ENCODE measurements around the gene SPACA7. TPM values are rescaled to one million over a fixed set of nuclear protein-coding genes. Genes with fewer than 3 reads are reported as not detected.

SPACA7 gene
- total RNA-seq, 1 donor from 2014 or later, result not detected

DNA sequence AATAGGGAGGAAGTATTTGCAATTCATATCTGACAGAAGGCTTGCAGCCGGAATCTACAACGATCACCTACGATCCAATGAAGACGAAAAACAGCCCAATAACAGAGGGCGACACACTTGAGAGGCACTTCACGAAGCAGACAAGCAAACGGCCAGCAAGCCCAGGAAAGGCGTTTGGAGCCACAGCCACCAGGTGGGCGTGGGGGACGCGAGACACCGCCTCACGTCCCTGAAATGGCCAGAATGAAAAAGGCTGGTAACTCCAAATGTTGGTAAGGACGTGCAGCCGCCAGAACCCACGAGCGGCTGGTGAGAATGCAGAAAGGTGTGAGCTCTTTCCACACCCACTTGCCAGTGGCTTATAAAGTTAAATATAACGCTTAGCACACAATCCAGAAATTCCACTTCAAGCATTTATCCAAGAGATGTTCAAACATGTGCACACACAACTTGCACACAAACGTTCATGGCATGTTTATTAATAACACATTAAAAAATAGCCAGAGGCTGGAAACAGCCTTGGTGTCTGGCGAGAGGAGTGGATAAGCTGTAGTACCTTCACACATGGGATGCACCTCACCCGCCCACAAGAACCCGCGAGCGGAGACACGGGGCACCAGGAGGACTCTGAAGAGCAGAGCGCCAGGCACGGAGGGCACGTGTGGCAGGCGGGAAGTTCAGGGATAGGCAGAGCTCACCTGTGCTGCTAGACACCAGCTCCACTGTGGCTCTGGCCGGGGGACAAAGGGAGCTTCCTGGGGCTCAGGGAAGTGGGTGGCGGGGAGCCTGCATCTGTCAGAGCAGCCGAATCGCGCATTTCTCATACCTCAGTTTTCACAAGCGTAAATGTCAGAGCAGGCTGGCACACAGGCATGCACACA lies 89.3 kb downstream of the SPACA7 start:
- DNase-seq (ENCODE audit: low spot score), result no peak

DNA sequence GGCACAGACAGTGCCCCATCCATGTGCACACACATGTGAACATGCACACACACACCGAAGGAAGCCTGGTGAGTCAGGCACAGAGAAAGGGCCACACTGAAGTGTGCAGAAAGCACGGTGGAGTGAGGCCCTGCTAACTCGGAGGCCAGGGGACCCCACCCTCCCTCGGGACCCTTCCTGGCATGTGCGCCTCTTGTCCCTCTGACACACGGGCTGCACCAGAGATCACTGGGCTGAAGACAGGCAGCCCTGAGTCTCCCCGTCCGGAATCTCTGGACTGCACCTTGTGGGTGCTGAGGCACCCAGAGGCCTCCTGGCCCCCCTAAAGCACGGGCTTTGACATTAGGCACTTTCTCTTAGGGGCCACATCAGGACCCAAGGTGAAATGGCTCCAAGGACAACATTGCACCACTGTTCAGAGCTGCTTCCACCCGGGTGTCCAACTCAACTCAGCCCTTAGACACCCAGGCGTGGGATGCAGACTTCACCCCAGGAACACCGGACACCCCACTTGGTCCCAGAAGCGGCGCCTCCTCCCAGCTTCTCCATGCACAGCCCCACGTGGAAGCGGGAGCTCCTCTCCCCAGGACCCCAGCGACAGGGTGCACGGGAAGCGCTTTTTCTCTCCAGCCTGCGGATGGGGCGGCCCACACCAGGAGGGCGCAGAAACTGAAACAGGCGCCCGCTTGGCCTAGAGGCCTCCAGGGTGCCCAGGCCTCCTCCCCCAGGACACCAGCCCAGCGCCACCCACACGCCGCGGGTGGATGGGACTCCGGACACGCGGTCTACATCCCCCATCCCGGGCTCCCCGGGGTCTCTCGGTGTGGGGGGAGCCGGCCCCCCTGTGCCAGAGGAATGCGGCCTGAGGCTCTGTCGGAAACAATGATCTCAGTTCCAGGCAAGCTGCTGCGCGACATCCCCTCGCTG lies 90.2 kb downstream of the SPACA7 start:
- no peak for DNase-seq (ENCODE audit: low spot score)

DNA sequence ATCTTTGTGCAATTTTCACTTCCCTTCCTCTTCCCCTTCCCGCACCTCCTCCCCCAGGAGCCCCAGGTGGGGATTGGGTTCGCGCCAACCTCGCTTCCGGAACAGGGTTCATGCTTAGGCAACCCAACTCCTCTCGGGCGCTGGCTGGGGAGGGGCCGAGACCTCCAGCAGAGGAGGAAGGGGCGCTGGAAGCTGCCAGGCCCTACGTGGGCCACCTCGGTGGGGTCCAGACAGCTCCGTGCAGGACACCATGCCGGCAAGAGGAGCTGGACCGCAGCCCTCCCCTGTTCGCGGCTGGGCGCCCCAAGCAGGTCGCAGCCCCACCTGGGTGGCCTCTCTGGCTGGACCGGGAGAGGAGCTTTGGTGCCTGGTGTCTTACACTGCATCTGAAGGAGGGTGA lies 91.1 kb downstream of the SPACA7 start:
- DNase-seq (ENCODE audit: low spot score), result no peak

DNA sequence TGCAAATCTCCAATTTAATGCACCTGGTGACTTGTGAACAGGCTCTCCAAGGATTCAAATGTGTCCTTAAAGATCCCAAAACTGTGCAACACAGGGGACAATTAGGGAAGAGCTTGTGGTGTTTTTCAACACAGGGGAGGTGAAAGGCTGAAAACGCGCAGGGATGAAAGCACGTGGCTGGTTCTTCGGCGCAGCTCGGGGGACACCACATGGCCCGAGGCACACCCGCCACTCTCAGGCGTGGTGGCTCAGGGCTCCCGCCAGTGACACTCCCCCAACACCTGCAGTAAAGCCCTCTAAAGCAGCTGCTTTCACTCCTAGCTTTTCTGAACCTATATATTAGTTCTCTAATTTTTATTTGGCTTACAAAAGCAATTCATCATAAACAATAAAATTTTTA lies 91.9 kb downstream of the SPACA7 start:
- no peak for DNase-seq (ENCODE audit: low spot score)

DNA sequence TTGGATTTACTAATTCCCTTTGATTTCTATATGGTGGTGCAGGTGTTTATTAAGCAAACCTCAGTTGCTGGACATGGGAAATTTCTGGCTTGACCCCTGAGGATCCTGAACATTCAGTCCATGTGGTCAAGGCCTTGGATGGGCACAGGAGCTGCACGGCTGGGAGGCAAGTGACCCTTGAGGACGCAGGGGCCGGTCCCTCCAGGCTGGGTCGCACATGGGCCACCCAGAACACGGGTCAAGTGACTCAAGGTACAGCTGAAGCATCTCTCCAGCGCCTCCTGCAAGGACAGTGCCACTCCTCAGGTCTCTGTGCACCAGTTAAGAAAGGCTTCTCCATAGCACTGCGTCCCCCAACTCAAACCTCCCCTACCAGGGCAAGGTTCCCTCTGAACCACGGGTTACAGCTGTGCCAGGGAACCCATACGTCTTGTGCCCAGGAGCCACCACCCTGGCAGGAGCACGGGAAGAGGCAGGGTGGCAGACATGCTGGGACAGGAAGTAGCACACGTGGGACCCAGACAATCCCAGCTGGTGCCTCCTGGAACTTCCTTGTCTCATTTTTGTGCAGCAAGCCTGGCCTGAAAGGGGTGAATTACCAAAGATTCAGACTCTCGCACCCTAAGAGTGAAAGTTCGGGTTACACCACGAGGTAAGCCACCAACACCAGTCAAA lies 93.1 kb downstream of the SPACA7 start:
- no peak for DNase-seq (ENCODE audit: low spot score)

DNA sequence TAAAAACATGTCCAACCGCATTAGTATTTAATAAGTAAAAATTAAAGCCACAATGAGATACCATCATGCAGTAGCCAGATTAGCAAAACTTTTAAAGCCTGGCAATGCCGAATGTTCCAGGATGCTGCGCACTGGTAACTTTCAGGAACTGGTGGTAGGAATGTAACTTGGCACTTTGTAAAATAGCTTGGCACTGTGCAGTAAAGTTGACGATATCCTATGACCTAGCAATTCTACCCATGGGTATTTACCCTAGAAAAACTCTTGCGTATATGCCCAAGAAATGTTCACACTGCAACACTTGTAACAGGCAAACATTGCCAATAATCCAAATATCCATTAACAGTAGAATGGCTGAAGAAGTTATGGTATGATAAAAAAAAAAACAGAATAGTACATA lies 97.7 kb downstream of the SPACA7 start:
- DNase-seq (ENCODE audit: low spot score), result no peak

DNA sequence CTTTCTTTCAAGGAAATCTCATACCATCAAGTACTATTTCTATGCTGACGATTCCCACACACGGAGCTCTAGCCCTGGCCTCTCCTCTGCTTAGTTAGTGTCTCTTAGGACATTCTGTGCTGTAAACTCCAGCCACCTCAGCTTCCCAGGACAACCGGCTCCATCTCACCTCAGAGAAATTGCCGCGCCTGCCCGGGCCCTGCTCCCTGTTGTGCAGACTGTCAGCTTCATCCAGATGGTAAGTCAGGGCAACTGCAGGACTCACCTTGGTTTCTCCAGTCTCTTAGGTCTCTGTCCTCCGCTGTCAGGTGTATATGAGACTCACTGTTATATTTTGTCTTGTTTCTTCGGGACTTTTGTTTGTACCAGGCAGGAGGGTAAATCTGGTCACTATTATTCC lies 98.7 kb downstream of the SPACA7 start:
- DNase-seq (ENCODE audit: low spot score), result no peak

DNA sequence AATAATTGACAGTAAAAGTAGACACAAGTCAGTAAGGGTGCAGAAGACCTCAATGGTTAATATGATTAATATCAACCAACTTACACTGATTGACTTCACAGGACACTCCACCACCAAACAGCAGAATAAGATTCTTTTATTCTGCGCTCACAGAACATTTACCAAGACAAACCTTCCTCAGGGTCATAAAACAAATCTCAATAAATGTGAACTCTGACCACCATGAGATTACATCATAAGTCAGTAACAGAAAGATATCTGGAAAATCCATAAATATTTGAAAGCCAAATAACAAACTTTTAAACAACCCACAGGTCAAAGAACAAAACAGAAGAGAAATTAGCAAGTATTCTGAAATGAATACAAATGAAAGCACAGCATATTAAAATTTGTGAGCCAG lies 99.7 kb downstream of the SPACA7 start:
- no peak for DNase-seq (ENCODE audit: low spot score)

DNA sequence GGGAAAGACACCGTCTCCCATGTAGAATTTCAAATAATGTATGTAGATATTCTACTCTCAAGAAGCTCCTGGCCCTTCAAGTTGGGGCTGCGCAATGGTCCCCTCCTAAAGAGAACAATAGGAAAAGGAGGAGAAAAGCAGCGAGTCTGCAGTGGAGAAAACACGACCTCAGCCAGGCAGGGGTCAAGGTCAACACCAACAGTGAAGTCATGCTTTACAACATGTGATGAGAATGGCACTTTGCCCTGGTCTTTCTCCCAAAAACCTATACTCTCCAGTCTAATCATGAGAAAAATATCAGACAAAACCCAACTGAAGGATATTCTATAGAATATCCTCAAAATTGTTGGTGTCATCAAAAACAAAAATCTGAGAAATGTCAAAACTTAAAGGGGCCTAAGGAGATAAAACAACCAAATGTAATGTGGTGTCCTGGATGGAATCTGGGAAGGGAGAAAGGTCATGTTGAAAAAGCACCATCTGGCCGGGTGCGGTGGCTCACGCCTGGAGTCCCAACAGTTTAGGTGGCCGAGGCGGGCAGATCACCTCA lies 101.0 kb downstream of the SPACA7 start:
- no peak for DNase-seq (ENCODE audit: low spot score)

DNA sequence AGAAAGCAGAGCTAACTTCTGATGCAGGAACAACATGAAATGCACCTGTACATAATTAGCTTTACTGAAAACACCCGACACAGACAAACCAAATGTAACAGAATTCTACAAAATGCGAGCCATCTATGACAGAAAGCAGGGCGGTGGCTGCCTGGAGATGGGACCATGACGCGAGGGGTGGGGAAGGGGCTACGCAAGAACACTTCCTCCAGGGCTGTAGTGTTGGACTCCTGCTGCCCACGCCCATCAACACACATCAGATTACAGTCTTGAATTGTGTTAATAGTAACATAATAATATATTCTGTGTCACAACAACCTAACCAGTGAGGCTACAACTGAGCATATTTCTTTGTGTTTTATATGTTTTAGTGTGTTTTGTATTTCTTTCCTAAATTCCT lies 103.2 kb downstream of the SPACA7 start:
- DNase-seq (ENCODE audit: low spot score), result no peak

DNA sequence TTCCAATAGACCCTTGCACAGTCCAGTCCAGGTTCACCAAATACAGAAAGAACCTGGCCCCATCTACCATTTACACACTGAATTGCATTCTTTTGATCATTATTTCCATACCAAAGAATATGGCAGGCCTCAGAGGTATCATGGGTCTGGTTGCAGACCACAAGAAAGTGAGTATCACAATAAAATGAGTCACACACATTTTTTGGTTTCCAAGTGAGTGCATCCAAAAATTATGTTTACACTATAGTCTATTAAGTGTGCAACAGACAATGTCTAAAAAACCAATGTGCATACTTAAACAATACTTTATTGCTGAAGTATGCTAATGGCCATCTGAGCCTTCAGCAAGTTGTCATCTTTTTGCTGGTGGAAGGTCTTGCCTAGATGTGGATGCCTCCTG lies 105.3 kb downstream of the SPACA7 start:
- no peak for DNase-seq (ENCODE audit: low spot score)

DNA sequence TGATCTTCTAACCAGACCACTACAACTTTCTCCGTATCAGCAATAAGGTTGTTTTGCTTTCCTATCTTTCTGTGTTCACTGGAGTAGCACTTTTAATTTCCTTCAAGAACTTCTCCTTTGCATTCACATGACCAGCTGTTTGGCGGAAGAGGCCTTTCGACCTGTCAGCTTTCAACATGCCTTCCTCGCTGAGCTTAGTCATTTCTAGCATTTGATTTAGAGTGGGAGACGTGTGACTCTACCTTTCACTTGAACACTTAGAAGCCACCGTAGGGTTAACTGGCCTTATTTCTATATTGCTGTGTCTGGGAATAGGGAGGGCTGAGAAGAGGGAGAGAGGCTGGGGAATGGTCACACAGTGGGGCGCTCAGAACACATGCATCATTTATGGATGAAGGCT lies 107.1 kb downstream of the SPACA7 start:
- DNase-seq (ENCODE audit: low spot score), result no peak

Other genes with a start within 250 kb of the SPACA7 start
- 27.2 TPM for gene TUBGCP3, start 211.8 kb downstream of the SPACA7 start, total RNA-seq